HL-60 (cell line): ENCODE results near the gene CSTF3.

Source experiments
- CTCF ChIP-seq: IDR thresholded peaks from one replicate; pipeline ENCODE4 v1.5.1; 2011; ENCODE audit warnings: low read length, control low read depth, inconsistent platforms; ENCODE audit not compliant: insufficient read depth
- GABPA ChIP-seq: IDR thresholded peaks from 2 replicates; pipeline ENCODE4 v1.6.1; 2012; ENCODE audit warnings: low read depth
- REST ChIP-seq: IDR thresholded peaks from 2 replicates; pipeline ENCODE4 v1.6.1; 2012; ENCODE audit warnings: low read depth; ENCODE audit not compliant: insufficient replicate concordance

GRCh38 chr11:33045551-33046255 lies 115.6 kb downstream of the CSTF3 start:
- no peak for TF ChIP-seq CTCF
- TF ChIP-seq GABPA, result no peak
- no peak for TF ChIP-seq REST
